Mesenchymal stem cell (in vitro differentiated cells and primary cell): ENCODE results near the gene MT1A.

Experiments used
- DNase-seq: peaks from one replicate; pipeline ENCODE4 v3.0.0-alpha.2; 2013
- H2AFZ ChIP-seq: one replicate; pipeline ENCODE4 v1.6.1; 2013; ENCODE audit warnings: low read depth, mild to moderate bottlenecking, control low read depth, inconsistent platforms, low read length, moderate library complexity
- H2AK5ac ChIP-seq: 2 replicates; pipeline ENCODE4 v1.6.1; 2013; ENCODE audit warnings: low read length, moderate library complexity, mild to moderate bottlenecking, inconsistent platforms; ENCODE audit not compliant: severe bottlenecking
- H2BK120ac ChIP-seq: one replicate; pipeline ENCODE4 v1.6.1; 2013; ENCODE audit warnings: low read depth, mild to moderate bottlenecking, inconsistent platforms, low read length, moderate library complexity
- H2BK12ac ChIP-seq, 2 experiments: one replicate each; pipeline ENCODE4 v1.6.1; 2013; ENCODE audit warnings: inconsistent platforms in 2 of 2, low read length in 2 of 2, mild to moderate bottlenecking in 2 of 2, moderate library complexity in 2 of 2, control low read depth in 1 of 2
- H2BK15ac ChIP-seq: one replicate; pipeline ENCODE4 v1.6.1; 2013; ENCODE audit warnings: mild to moderate bottlenecking, low read depth, inconsistent platforms; ENCODE audit not compliant: poor library complexity, severe bottlenecking
- H2BK5ac ChIP-seq: 2 replicates; pipeline ENCODE4 v1.6.1; 2013; ENCODE audit warnings: low read depth, mild to moderate bottlenecking, low read length, control low read depth, inconsistent platforms; ENCODE audit not compliant: poor library complexity, severe bottlenecking
- H3K14ac ChIP-seq, 2 experiments: one replicate each; pipeline ENCODE4 v1.6.1; 2013; ENCODE audit warnings: inconsistent platforms in 2 of 2, low read length in 2 of 2, control low read depth in 1 of 2, mild to moderate bottlenecking in 1 of 2, moderate library complexity in 1 of 2
- H3K18ac ChIP-seq, 2 experiments: one replicate each; pipeline ENCODE4 v1.6.1; 2013; ENCODE audit warnings: inconsistent platforms in 2 of 2, low read length in 2 of 2, control low read depth in 1 of 2, low read depth in 1 of 2, mild to moderate bottlenecking in 1 of 2
- H3K23ac ChIP-seq, 2 experiments: one replicate each; pipeline ENCODE4 v1.6.1; 2013; ENCODE audit warnings: inconsistent platforms in 2 of 2, low read length in 2 of 2, mild to moderate bottlenecking in 2 of 2, moderate library complexity in 2 of 2, control low read depth in 1 of 2
- H3K27ac ChIP-seq: 2 replicates; pipeline ENCODE4 v1.5.1; 2013; ENCODE audit warnings: mild to moderate bottlenecking, moderate library complexity, low read length, control low read depth, inconsistent platforms; ENCODE audit not compliant: poor library complexity, severe bottlenecking
- H3K27me3 ChIP-seq, 2 experiments: 2 replicates each; pipeline versions ENCODE4 v1.6.1 to v1.7.0; 2013; ENCODE audit warnings: low read length in 2 of 2, mild to moderate bottlenecking in 2 of 2, moderate library complexity in 2 of 2, control low read depth in 1 of 2, inconsistent platforms in 1 of 2; ENCODE audit not compliant: control insufficient read depth in 1 of 2, insufficient read depth in 1 of 2
- H3K36me3 ChIP-seq, 2 experiments: 2 replicates each; pipeline versions ENCODE4 v1.6.1 to v1.7.0; 2013; ENCODE audit warnings: low read length in 2 of 2, control low read depth in 1 of 2, inconsistent platforms in 1 of 2, low read depth in 1 of 2, mild to moderate bottlenecking in 1 of 2; ENCODE audit not compliant: insufficient read depth in 2 of 2, control insufficient read depth in 1 of 2
- H3K4ac ChIP-seq, 2 experiments: one replicate each; pipeline ENCODE4 v1.6.1; 2013; ENCODE audit warnings: inconsistent platforms in 2 of 2, low read length in 2 of 2, mild to moderate bottlenecking in 2 of 2, moderate library complexity in 2 of 2, control low read depth in 1 of 2, low read depth in 1 of 2
- H3K4me1 ChIP-seq: 2 replicates; pipeline ENCODE4 v1.6.1; 2013; ENCODE audit warnings: low read depth, low read length, control low read depth; ENCODE audit not compliant: control insufficient read depth, insufficient read depth
- H3K4me2 ChIP-seq: 2 replicates; pipeline ENCODE4 v1.6.1; 2013; ENCODE audit warnings: low read length, mild to moderate bottlenecking, inconsistent platforms; ENCODE audit not compliant: poor library complexity, severe bottlenecking
- H3K4me3 ChIP-seq, 2 experiments: 2 replicates each; pipeline versions ENCODE4 v1.5.1 to v1.7.0; 2013; ENCODE audit warnings: low read length in 2 of 2, mild to moderate bottlenecking in 2 of 2, control low read depth in 1 of 2, low read depth in 1 of 2; ENCODE audit not compliant: insufficient read depth in 1 of 2
- H3K79me1 ChIP-seq: replicated peaks from 2 replicates; pipeline ENCODE4 v1.6.1; 2013; ENCODE audit warnings: mild to moderate bottlenecking, control low read depth, low read length, inconsistent platforms; ENCODE audit not compliant: poor library complexity, severe bottlenecking
- H3K9ac ChIP-seq: 2 replicates; pipeline ENCODE4 v1.7.0; 2013; ENCODE audit warnings: mild to moderate bottlenecking, low read length, moderate library complexity
- H3K9me3 ChIP-seq: 2 replicates; pipeline ENCODE4 v1.7.0; 2013; ENCODE audit warnings: mild to moderate bottlenecking, low read length; ENCODE audit not compliant: control insufficient read depth
- H4K8ac ChIP-seq: one replicate; pipeline ENCODE4 v1.6.1; 2013; ENCODE audit warnings: inconsistent platforms, mild to moderate bottlenecking, low read length, moderate library complexity
- H4K91ac ChIP-seq: one replicate; pipeline ENCODE4 v1.6.1; 2013; ENCODE audit warnings: mild to moderate bottlenecking, low read length, inconsistent platforms
- WGBS: methylation state at CpG from one replicate; pipeline ENCODE4 v1.1.7; 2013; ENCODE audit warnings: mixed read lengths; 5-methylcytosine and 5-hydroxymethylcytosine counted together

MT1A gene

GRCh38 chr16:56657555-56658326, 19.3 kb downstream of the MT1A start, which contains the start of gene MT1F:
TSS of gene MT1F (plus strand) at chr16:56657959. CDS start at chr16:56658059, 100 bp downstream.
- peak within 1 kb of the TSS; percentile 13 for H2BK15ac ChIP-seq
- no peak within 1 kb of the TSS for H2BK12ac ChIP-seq
- H3K14ac ChIP-seq, result no peak within 1 kb of the TSS
- no peak within 1 kb of the TSS for H2BK5ac ChIP-seq
- H4K91ac ChIP-seq, result no peak within 1 kb of the TSS
- no peak within 1 kb of the TSS for H2AK5ac ChIP-seq
- H3K4me3 ChIP-seq, result peak within 1 kb of the TSS; percentile 34 to 73
- no peak within 1 kb of the TSS for H3K27ac ChIP-seq
- peak; percentile 49 for DNase-seq
- no peaks in the 10 kb centered on the region for H3K79me1 ChIP-seq
- no peak within 1 kb of the TSS for H3K4ac ChIP-seq
- H3K9me3 ChIP-seq, result no peaks in the 10 kb centered on the region
- no peak within 1 kb of the TSS for H3K23ac ChIP-seq
- WGBS, result 3% methylated on average over 44 of the region's 46 CpGs
- no peaks in the 10 kb centered on the region for H3K36me3 ChIP-seq
- peak within 1 kb of the TSS; percentile 63 for H3K4me2 ChIP-seq
- H2BK120ac ChIP-seq, result no peak within 1 kb of the TSS
- H3K27me3 ChIP-seq, result peaks cover 57 to 58% of the 10 kb centered on the region in 2 experiments
- no peak within 1 kb of the TSS for H4K8ac ChIP-seq
- no peak within 1 kb of the TSS for H2AFZ ChIP-seq
- H3K9ac ChIP-seq, result peak within 1 kb of the TSS; percentile 5
- peaks cover 18% of the 10 kb centered on the region for H3K4me1 ChIP-seq
- H3K18ac ChIP-seq, result no peak within 1 kb of the TSS

- Histone ChIP-seq H4K8ac (no peak overlapping the region), H3K36me3 (no peaks in the 10 kb centered on the region), H2AK5ac (no peak overlapping the region), H3K4ac (no peak overlapping the region), H3K9ac (peak overlapping the region; percentile 5), H3K14ac (no peak overlapping the region), H2BK12ac (no peak overlapping the region), H3K79me1 (no peaks in the 10 kb centered on the region), H4K91ac (no peak overlapping the region), H3K27me3 (peaks cover 58 to 64% of the 10 kb centered on the region in 2 experiments), H3K23ac (no peak overlapping the region), H2BK15ac (peak overlapping the region; percentile 13), H2BK120ac (no peak overlapping the region), H3K27ac (no peak overlapping the region), H3K4me2 (no peak overlapping the region), H3K4me1 (peaks cover 23% of the 10 kb centered on the region), H2AFZ (no peak overlapping the region), H3K9me3 (no peaks in the 10 kb centered on the region), H3K18ac (no peak overlapping the region), H3K4me3 (peak overlapping the region in 1 of 2 experiments; percentile 73), H2BK5ac (no peak overlapping the region)
- WGBS, result 12% methylated on average over 10 of the region's 10 CpGs
- no peak for DNase-seq
These were observed 19.9 kb downstream of the MT1A start for GRCh38 chr16:56658327-56658875.

- DNase-seq, result no peak
- Histone ChIP-seq H3K4me2 (peak overlapping the region; percentile 19), H3K79me1 (no peaks in the 10 kb centered on the region), H3K4me1 (peaks cover 14% of the 10 kb centered on the region), H3K27me3 (peaks cover 92 to 96% of the 10 kb centered on the region in 2 experiments), H3K18ac (no peak overlapping the region), H3K14ac (no peak overlapping the region), H3K4me3 (peak overlapping the region in 1 of 2 experiments; percentile 27), H2BK5ac (no peak overlapping the region), H4K8ac (no peak overlapping the region), H2AFZ (no peak overlapping the region), H2BK15ac (no peak overlapping the region), H3K23ac (no peak overlapping the region), H3K27ac (no peak overlapping the region), H3K9ac (no peak overlapping the region), H2BK12ac (no peak overlapping the region), H2AK5ac (no peak overlapping the region), H2BK120ac (no peak overlapping the region), H4K91ac (no peak overlapping the region), H3K4ac (no peak overlapping the region), H3K9me3 (no peaks in the 10 kb centered on the region), H3K36me3 (no peaks in the 10 kb centered on the region)
- WGBS, result 7% methylated on average over 42 of the region's 48 CpGs
These were observed 24.2 kb downstream of the MT1A start for GRCh38 chr16:56662357-56663354.
